HG03108 (cell line): Measurements from ENCODE around the gene RSRC1.
A peak's percentile ranks its signal among the peaks of the same experiment; 100 is the strongest.
"Not testable (repeated sequence)": the region's sequence is repeated elsewhere in the genome, so short reads cannot be mapped to it uniquely, and the experiment has no call there.

Source experiments
- ATAC-seq: cut with Tn5 transposase; IDR thresholded peaks from one replicate; pipeline ENCODE4 v1.9.1; 2021; ENCODE audit warnings: moderate library complexity; ENCODE audit not compliant: unreplicated experiment

Gene RSRC1

GRCh38 chr3:158109804-158110657, at the start of gene RSRC1:
RSRC1 (plus strand) TSS chr3:158110089; CDS start chr3:158122105, 12,016 bp downstream.
- ATAC-seq = peak; percentile 85

- ATAC-seq = not testable (repeated sequence)
Measured at GRCh38 chr3:158065574-158065973, 44.3 kb upstream of the RSRC1 start.

GRCh38 chr3:158072790-158073189, 37.1 kb upstream of the RSRC1 start:
- no peak for ATAC-seq

GRCh38 chr3:158074591-158074990, 35.3 kb upstream of the RSRC1 start:
- ATAC-seq = no peak

GRCh38 chr3:158079599-158079998, 30.3 kb upstream of the RSRC1 start:
- no peak for ATAC-seq

GRCh38 chr3:158084651-158085050, 25.2 kb upstream of the RSRC1 start:
- ATAC-seq = no peak

GRCh38 chr3:158085358-158085757, 24.5 kb upstream of the RSRC1 start:
- no peak for ATAC-seq

- no peak for ATAC-seq
Measured at GRCh38 chr3:158085931-158086330, 24.0 kb upstream of the RSRC1 start.

GRCh38 chr3:158086361-158086760, 23.5 kb upstream of the RSRC1 start:
- no peak for ATAC-seq

GRCh38 chr3:158086776-158087175, 23.1 kb upstream of the RSRC1 start:
- ATAC-seq = no peak

- no peak for ATAC-seq
Measured at GRCh38 chr3:158091531-158091930, 18.4 kb upstream of the RSRC1 start.

- ATAC-seq = no peak
Measured at GRCh38 chr3:158093526-158093925, 16.4 kb upstream of the RSRC1 start.

- peak; percentile 41 for ATAC-seq
Measured at GRCh38 chr3:158094235-158095110, 15.4 kb upstream of the RSRC1 start.

GRCh38 chr3:158095111-158095813, 14.6 kb upstream of the RSRC1 start:
- no peak for ATAC-seq

GRCh38 chr3:158095814-158096704, 13.8 kb upstream of the RSRC1 start:
- ATAC-seq = no peak

GRCh38 chr3:158097081-158097592, 12.8 kb upstream of the RSRC1 start:
- no peak for ATAC-seq

GRCh38 chr3:158097593-158098308, 12.1 kb upstream of the RSRC1 start:
- peak; percentile 88 for ATAC-seq

- no peak for ATAC-seq
Measured at GRCh38 chr3:158098309-158098639, 11.6 kb upstream of the RSRC1 start.

GRCh38 chr3:158098834-158099424, 11.0 kb upstream of the RSRC1 start:
- ATAC-seq = no peak
